ENCODE results near the gene R3HCC1L.
"Not testable (repeated sequence)": the region's sequence is repeated elsewhere in the genome, so short reads cannot be mapped to it uniquely, and the experiment has no call there.

Gene R3HCC1L

DNA sequence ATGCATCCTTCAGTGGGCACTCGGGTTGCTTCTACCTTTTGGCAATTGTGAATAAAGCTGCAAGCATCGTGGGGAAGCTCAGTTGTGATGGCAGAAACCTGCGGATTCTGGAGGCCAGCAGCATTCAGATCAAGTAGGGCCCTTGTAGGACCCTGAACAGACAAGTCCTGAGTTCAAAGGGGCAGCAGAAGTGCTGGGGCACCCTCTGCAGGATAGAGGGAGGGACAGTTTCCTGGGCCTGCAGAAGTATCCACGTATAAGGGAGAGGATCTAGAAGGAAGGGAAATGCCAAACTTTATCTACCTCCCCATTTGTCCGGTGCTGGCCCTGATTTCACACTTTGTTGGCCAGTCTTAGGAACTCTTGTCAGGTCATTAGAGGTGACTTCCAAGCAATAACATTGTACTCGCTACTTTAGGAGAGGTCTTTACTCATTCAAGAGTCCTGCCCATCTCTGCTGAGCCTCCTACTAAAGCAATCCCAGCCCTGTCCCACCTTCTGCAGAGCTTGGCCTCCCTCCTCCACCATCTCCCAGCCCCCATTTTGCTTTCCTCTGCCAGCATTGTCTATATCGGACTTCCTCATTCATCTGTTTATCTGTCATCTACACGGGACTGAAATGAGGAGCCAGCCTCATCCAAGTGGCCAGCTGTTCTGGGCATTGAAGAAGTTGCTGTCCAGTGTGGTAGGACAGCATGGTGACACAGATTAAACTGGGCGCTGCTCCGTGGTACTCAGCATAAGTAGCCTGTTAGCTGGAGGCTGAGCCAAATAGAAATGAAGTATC is 26.6 kb upstream of the R3HCC1L start:
- DNase-seq, result no peak
- Mint-ChIP-seq H3K36me3 (ENCODE audit: low read depth) (no peaks in the 10 kb centered on the region), H3K27ac (no peak overlapping the region), H3K4me3 (no peak overlapping the region), H3K4me1 (ENCODE audit: low read depth) (no peaks in the 10 kb centered on the region), H3K27me3 (peaks cover 23% of the 10 kb centered on the region), H3K9me3 (no peaks in the 10 kb centered on the region)

GRCh38 chr10:98110356-98110755 is 24.1 kb upstream of the R3HCC1L start:
- Mint-ChIP-seq H3K4me1 (ENCODE audit: low read depth) (no peaks in the 10 kb centered on the region), H3K27me3 (peaks cover 45% of the 10 kb centered on the region), H3K27ac (no peak overlapping the region), H3K36me3 (ENCODE audit: low read depth) (no peaks in the 10 kb centered on the region), H3K4me3 (no peak overlapping the region), H3K9me3 (no peaks in the 10 kb centered on the region)
- DNase-seq, result no peak

DNA sequence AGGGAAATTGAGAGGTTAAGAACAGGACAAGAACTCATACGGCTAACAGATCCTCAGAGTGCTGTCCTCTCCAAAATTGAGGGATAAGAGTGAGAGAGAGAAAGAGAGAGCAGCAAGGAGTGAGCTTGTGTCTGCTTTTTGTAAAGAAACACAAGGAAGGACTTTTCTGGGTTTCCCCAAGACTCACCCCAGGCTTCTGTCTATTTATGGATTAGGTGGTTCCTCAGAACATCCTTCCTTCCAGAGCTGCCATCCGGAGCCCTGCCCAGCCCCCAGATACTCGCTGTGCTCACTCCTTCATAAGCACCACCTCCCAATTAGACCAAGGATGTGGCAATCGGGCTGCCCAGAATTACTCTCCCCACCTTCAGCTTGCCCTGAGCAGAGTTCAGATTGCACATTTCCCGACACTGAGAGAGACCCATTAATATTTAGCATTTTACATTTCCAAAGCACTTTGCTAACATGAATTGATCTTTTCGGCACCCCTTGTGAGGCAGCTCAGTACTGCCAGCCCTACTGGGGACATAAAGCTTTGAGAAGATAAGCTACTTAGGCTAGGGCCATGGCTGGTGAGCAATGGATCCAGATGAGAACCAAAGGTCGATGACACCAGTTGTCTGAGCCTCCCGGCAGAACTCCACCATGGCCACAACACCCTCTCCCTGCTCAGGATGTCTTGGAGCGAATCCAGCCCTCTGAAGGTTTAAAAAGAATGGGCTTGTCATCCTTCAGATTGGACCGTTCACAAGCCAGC is 19.2 kb upstream of the R3HCC1L start:
- no peaks in the 10 kb centered on the region for H3K36me3 Mint-ChIP-seq (ENCODE audit: low read depth)

GRCh38 chr10:98119891-98120290 is 14.6 kb upstream of the R3HCC1L start:
- Mint-ChIP-seq H3K27ac (no peak overlapping the region), H3K4me3 (no peak overlapping the region), H3K36me3 (ENCODE audit: low read depth) (peaks cover 4% of the 10 kb centered on the region), H3K27me3 (peaks cover 53% of the 10 kb centered on the region), H3K9me3 (peaks cover 26% of the 10 kb centered on the region), H3K4me1 (ENCODE audit: low read depth) (no peaks in the 10 kb centered on the region)
- no peak for DNase-seq

More for the DNA sequence above, 19.2 kb upstream of the R3HCC1L start:
- no peak for DNase-seq
- H3K27me3 Mint-ChIP-seq, result peaks cover 49% of the 10 kb centered on the region
- H3K4me3 Mint-ChIP-seq, result no peak overlapping the region
- no peaks in the 10 kb centered on the region for H3K4me1 Mint-ChIP-seq (ENCODE audit: low read depth)
- no peak overlapping the region for H3K27ac Mint-ChIP-seq
- H3K9me3 Mint-ChIP-seq, result peaks cover 3% of the 10 kb centered on the region

DNA sequence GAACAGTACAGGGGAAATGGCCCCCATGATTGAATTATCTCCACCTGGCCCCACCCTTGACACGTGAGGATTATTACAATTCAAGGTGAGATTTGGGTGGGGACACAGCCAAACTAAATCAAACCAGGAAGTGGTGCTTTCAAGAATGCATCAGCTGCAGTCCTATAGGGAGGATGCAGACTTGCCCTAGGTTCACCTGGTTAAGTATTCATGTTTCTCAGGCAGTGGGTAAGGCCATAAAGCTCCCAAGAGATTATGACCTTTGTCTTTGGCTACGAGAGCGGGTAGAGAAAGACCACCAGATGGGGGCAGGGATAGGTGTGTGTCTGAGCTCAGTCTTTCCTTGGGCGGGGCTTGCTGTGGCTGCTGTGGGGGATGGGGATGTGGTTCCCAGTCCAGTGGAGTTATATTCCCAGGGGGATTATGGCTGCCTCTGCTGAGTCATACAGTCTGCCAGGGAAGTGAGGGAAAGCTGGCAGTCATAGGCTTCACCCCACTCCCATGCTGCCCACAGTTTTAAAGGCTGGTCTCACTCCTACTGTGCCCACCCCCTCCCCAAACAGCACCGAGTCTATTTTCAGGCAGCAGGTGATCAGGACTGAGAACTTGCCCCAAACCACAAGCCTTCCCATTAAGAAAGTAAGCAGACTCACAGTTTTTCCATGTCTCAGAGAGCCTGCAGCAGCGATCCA is 8.4 kb upstream of the R3HCC1L start:
- Mint-ChIP-seq H3K27ac (no peak overlapping the region), H3K27me3 (peaks cover 54% of the 10 kb centered on the region), H3K4me3 (no peak overlapping the region), H3K36me3 (ENCODE audit: low read depth) (peaks cover 4% of the 10 kb centered on the region), H3K4me1 (ENCODE audit: low read depth) (no peaks in the 10 kb centered on the region), H3K9me3 (peaks cover 26% of the 10 kb centered on the region)
- no peak for DNase-seq

- H3K9me3 Mint-ChIP-seq, result peaks cover 10% of the 10 kb centered on the region
Measured at GRCh38 chr10:98128802-98129201, 5.7 kb upstream of the R3HCC1L start.

DNA sequence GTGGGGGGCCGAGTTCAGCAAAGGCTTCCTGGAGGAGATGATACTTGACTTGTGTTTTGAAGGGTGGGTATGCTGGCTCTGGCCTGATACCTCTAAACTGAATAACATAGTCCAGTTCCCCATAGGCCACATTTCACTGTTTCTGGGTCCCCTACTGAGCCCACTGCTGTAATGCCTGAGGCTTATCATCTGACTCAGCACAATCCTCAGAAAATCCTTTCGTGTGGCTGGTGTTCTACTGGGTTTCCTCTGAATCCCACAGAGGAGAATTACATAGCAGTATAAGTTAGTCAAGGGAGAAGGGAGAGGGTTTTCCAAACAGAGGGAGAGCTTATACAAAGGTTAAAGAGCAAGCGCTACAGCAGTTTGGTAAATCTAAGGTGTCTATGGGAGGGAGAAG is 2.8 kb upstream of the R3HCC1L start:
- no peak overlapping the region for H3K27ac Mint-ChIP-seq
- H3K9me3 Mint-ChIP-seq, result no peaks in the 10 kb centered on the region
- H3K4me3 Mint-ChIP-seq, result no peak overlapping the region
- peaks cover 23% of the 10 kb centered on the region for H3K4me1 Mint-ChIP-seq (ENCODE audit: low read depth)
- DNase-seq, result no peak
- peaks cover 7% of the 10 kb centered on the region for H3K27me3 Mint-ChIP-seq
- peaks cover 17% of the 10 kb centered on the region for H3K36me3 Mint-ChIP-seq (ENCODE audit: low read depth)

More at GRCh38 chr10:98128802-98129201, 5.7 kb upstream of the R3HCC1L start:
- H3K27ac Mint-ChIP-seq, result no peak overlapping the region
- H3K4me3 Mint-ChIP-seq, result no peak overlapping the region
- peaks cover 32% of the 10 kb centered on the region for H3K27me3 Mint-ChIP-seq
- no peak for DNase-seq
- H3K36me3 Mint-ChIP-seq (ENCODE audit: low read depth), result no peaks in the 10 kb centered on the region
- H3K4me1 Mint-ChIP-seq (ENCODE audit: low read depth), result peaks cover 5% of the 10 kb centered on the region

DNA sequence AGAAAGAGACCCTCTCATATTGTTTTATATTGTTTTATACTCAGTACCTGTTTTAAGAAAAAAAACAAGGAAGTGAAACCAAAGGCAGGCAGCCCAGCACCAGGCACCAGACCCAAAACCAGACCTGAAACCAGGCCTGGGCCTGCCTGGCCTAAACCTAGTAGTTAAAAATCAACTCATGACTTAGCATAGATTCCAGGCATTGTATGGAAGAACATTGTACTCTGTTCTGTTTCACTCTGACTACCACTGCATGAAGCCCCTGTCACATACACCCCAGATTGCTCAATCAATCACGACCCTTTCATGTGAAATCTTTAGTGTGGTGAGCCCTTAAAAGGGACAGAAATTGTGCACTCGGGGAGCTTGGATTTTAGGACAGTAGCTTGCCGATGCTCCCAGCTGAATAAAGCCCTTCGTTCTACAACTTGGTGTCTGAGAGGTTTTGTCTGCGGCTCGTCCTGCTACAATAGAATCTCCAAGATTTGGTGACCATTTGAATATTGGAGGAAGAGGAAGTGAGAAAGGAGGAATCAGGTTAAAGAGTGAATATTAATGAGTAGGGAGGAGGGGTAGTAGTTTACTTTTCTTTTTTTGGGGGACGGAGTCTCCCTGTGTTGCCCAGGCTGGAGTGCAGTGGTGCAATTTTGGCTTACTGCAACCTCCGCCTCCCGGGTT is 1.2 kb upstream of the R3HCC1L start:
- H3K27me3 Mint-ChIP-seq, H3K4me3 Mint-ChIP-seq, H3K9me3 Mint-ChIP-seq, DNase-seq, H3K27ac Mint-ChIP-seq: not testable (repeated sequence)
- Mint-ChIP-seq H3K4me1 (ENCODE audit: low read depth) (peaks cover 38% of the 10 kb centered on the region), H3K36me3 (ENCODE audit: low read depth) (peaks cover 22% of the 10 kb centered on the region)

DNA sequence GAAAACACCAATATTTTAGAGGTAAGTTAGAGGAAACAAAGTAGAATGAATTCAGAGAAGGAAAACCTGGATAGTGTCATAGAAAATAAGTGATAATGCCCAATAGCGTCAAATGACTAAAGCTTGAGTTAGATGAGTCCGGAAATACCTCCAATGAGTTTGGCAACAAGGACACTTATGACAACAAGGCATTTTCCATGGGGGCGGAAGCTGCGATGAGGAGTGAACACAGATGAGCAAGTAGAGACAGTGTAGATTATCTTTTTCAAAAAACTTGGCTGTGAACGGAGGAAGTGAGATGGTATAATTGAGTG is 383 bp upstream of the R3HCC1L start:
- Mint-ChIP-seq H3K27me3 (no peaks in the 10 kb centered on the region), H3K9me3 (no peaks in the 10 kb centered on the region), H3K4me1 (ENCODE audit: low read depth) (peaks cover 42% of the 10 kb centered on the region), H3K27ac (peak overlapping the region; percentile 98), H3K36me3 (ENCODE audit: low read depth) (peaks cover 25% of the 10 kb centered on the region), H3K4me3 (peak overlapping the region; percentile 89)
- no peak for DNase-seq

- Mint-ChIP-seq H3K4me1 (ENCODE audit: low read depth) (peaks cover 53% of the 10 kb centered on the region), H3K9me3 (no peaks in the 10 kb centered on the region), H3K27me3 (no peaks in the 10 kb centered on the region), H3K27ac (peak overlapping the region; percentile 98), H3K4me3 (peak overlapping the region; percentile 89), H3K36me3 (ENCODE audit: low read depth) (peaks cover 28% of the 10 kb centered on the region)
- DNase-seq, result no peak
Measured at GRCh38 chr10:98135222-98135899, 904 bp downstream of the R3HCC1L start.

- not testable (repeated sequence) for DNase-seq, H3K27me3 Mint-ChIP-seq, H3K9me3 Mint-ChIP-seq
- Mint-ChIP-seq H3K4me3 (peak overlapping the region; percentile 33), H3K36me3 (ENCODE audit: low read depth) (peaks cover 29% of the 10 kb centered on the region), H3K27ac (peak overlapping the region; percentile 44), H3K4me1 (ENCODE audit: low read depth) (peaks cover 65% of the 10 kb centered on the region)
Measured at GRCh38 chr10:98136775-98137174, 2.3 kb downstream of the R3HCC1L start.

DNA sequence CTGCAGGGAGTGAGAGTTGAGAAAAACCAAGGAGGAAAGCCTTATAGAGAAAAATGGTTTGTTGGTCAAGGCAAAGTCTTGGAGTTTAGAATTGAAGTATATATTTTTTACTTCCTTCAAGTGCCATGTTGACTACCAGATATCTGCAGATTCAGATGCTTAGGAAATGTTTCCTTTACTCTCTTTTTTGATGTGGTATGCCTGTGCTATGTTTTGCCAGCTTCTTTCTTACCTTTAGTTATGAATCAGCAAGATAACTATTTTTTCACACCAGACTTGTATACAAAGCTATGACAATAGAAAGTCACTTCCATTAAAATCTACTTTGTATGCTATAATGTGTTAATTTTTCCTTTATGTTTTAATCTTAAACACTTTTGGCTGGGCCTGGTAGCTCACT is 3.6 kb downstream of the R3HCC1L start:
- Mint-ChIP-seq H3K9me3 (no peaks in the 10 kb centered on the region), H3K4me3 (peak overlapping the region; percentile 18), H3K36me3 (ENCODE audit: low read depth) (peaks cover 33% of the 10 kb centered on the region), H3K27ac (peak overlapping the region; percentile 51), H3K4me1 (ENCODE audit: low read depth) (peaks cover 76% of the 10 kb centered on the region), H3K27me3 (no peaks in the 10 kb centered on the region)
- no peak for DNase-seq

DNA sequence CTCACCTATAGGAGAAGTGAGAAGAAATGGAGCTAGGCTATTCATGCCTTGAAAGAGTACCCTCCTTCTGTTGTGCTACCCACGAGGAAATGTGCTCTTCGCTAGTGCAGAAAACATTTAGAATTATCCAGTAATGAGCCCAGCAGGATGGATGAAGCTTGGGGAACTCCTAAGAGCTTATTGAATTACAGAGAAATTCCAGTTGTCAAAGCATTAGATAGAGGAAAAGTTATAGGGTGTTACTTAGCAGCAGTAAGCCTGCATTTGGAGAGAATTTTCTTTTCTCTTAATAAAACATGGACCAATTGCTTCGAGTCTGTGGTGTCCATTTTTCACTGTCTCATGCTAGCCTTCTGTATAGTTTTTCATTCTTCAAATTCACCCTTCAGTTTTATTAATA is 5.0 kb downstream of the R3HCC1L start:
- no peak overlapping the region for H3K4me3 Mint-ChIP-seq
- no peak for DNase-seq
- H3K4me1 Mint-ChIP-seq (ENCODE audit: low read depth), result peaks cover 74% of the 10 kb centered on the region
- no peaks in the 10 kb centered on the region for H3K27me3 Mint-ChIP-seq
- no peak overlapping the region for H3K27ac Mint-ChIP-seq
- no peaks in the 10 kb centered on the region for H3K9me3 Mint-ChIP-seq
- peaks cover 38% of the 10 kb centered on the region for H3K36me3 Mint-ChIP-seq (ENCODE audit: low read depth)

GRCh38 chr10:98141484-98142073 is 7.1 kb downstream of the R3HCC1L start:
- peak overlapping the region; percentile 85 for H3K27ac Mint-ChIP-seq
- H3K36me3 Mint-ChIP-seq (ENCODE audit: low read depth), result peaks cover 41% of the 10 kb centered on the region
- H3K4me3 Mint-ChIP-seq, result peak overlapping the region; percentile 18
- no peak for DNase-seq
- H3K4me1 Mint-ChIP-seq (ENCODE audit: low read depth), result peaks cover 70% of the 10 kb centered on the region
- no peaks in the 10 kb centered on the region for H3K27me3 Mint-ChIP-seq
- H3K9me3 Mint-ChIP-seq, result peaks cover 2% of the 10 kb centered on the region
